HG03139 (cell line): ENCODE results near the gene EQTN.

Experiments used
- ATAC-seq: cut with Tn5 transposase; IDR thresholded peaks from one replicate; pipeline ENCODE4 v1.9.1; 2021; ENCODE audit not compliant: unreplicated experiment

EQTN gene

GRCh38 chr9:27297050-27297449 is at the start of gene EQTN:
Gene EQTN, minus strand, starts transcription at chr9:27297150. Its CDS starts 95 bp downstream, at chr9:27297055.
- ATAC-seq: no peak

GRCh38 chr9:27344776-27345175 is 47.8 kb upstream of the EQTN start:
- no peak for ATAC-seq

- ATAC-seq: no peak
These were observed 44.8 kb upstream of the EQTN start for GRCh38 chr9:27341545-27342294.

- ATAC-seq: no peak
These were observed 44.1 kb upstream of the EQTN start for GRCh38 chr9:27340961-27341511.

GRCh38 chr9:27340285-27340674 is 43.3 kb upstream of the EQTN start:
- ATAC-seq: no peak

- ATAC-seq: no peak
These were observed 42.8 kb upstream of the EQTN start for GRCh38 chr9:27339661-27340284.

GRCh38 chr9:27338527-27338903 is 41.6 kb upstream of the EQTN start:
- ATAC-seq: no peak

- no peak for ATAC-seq
These were observed 41.0 kb upstream of the EQTN start for GRCh38 chr9:27337833-27338526.

- no peak for ATAC-seq
These were observed 40.3 kb upstream of the EQTN start for GRCh38 chr9:27337236-27337635.

- ATAC-seq: no peak
These were observed 39.9 kb upstream of the EQTN start for GRCh38 chr9:27336829-27337228.

GRCh38 chr9:27336126-27336525 is 39.2 kb upstream of the EQTN start:
- no peak for ATAC-seq

- ATAC-seq: no peak
These were observed 38.1 kb upstream of the EQTN start for GRCh38 chr9:27335075-27335474.

GRCh38 chr9:27333241-27334052 is 36.5 kb upstream of the EQTN start:
- ATAC-seq: peak; percentile 55

GRCh38 chr9:27331393-27331792 is 34.4 kb upstream of the EQTN start:
- ATAC-seq: no peak

GRCh38 chr9:27329291-27329690 is 32.3 kb upstream of the EQTN start:
- ATAC-seq: no peak

- ATAC-seq: no peak
These were observed 31.5 kb upstream of the EQTN start for GRCh38 chr9:27328483-27328882.

GRCh38 chr9:27311184-27311583 is 14.2 kb upstream of the EQTN start:
- no peak for ATAC-seq

GRCh38 chr9:27310582-27310981 is 13.6 kb upstream of the EQTN start:
- no peak for ATAC-seq

GRCh38 chr9:27308691-27309390 is 11.9 kb upstream of the EQTN start:
- ATAC-seq: no peak

GRCh38 chr9:27304521-27304920 is 7.6 kb upstream of the EQTN start:
- ATAC-seq: no peak
